Ovary (tissue), 9 donors: ENCODE data around the gene TTLL5. TPM values are rescaled to one million over a fixed set of nuclear protein-coding genes. Genes with fewer than 3 reads are reported as not detected.
"Not testable (repeated sequence)": the region's sequence is repeated elsewhere in the genome, so short reads cannot be mapped to it uniquely, and the experiment has no call there.

Experiments used
- DNase-seq, 5 donors: peaks; one replicate each; pipeline ENCODE4 v3.0.0-alpha.2; 2019 to 2020
- H3K27ac ChIP-seq, 2 donors: fragments of 200-600 bp; one replicate each; pipeline versions ENCODE4 v1.5.1 to v1.8.0; 2019 to 2022
- H3K27me3 ChIP-seq: fragments of 200-600 bp; one replicate; pipeline ENCODE4 v1.8.0; 2022
- H3K36me3 ChIP-seq: fragments of 200-600 bp; sonication (generic); one replicate; pipeline ENCODE4 v1.5.1; 2019
- H3K4me1 ChIP-seq: one replicate; pipeline ENCODE4 v1.8.1; 2013; ENCODE audit warnings: mild to moderate bottlenecking, moderate library complexity; ENCODE audit not compliant: insufficient read depth
- H3K4me3 ChIP-seq: fragments of 200-600 bp; sonication (generic); one replicate; pipeline ENCODE4 v1.5.1; 2017
- H3K9me3 ChIP-seq, 2 donors: fragments of 200-600 bp in 1 of 2; sonication (generic) in 1 of 2; one replicate each; pipeline versions ENCODE4 v1.5.1 to v1.8.1; 2013 to 2019; ENCODE audit warnings: mild to moderate bottlenecking in 1 of 2, moderate library complexity in 1 of 2
- CTCF ChIP-seq, 3 donors: fragments of 450-650 bp in 2 of 3; fragments of 200-600 bp in 1 of 3; IDR thresholded peaks; one replicate each; pipeline versions ENCODE4 v1.5.1 to v1.8.0; 2016 to 2022; ENCODE audit warnings: antibody characterized with exemption in 3 of 3, mild to moderate bottlenecking in 1 of 3
- EP300 ChIP-seq: sonication (generic); formaldehyde crosslinking; IDR thresholded peaks from one replicate; pipeline ENCODE4 v1.6.1; 2017; ENCODE audit warnings: antibody characterized with exemption
- POLR2A ChIP-seq: fragments of 450-650 bp; IDR thresholded peaks from one replicate; pipeline ENCODE4 v1.6.1; 2017; ENCODE audit warnings: antibody characterized with exemption, mild to moderate bottlenecking, moderate library complexity
- WGBS, 3 donors: extraction: QIAGEN DNeasy Blood & Tissue Kit in 1 of 3; methylation state at CpG; one replicate each; pipeline versions ENCODE4 v1.1.5 to v1.1.7; 2013 to 2017; 5-methylcytosine and 5-hydroxymethylcytosine counted together
- intact Hi-C, 4 donors: fragments of 100-400 bp; cut with DNase I; formaldehyde crosslinking; loops; one replicate each; pipeline versions ENCODE4 v1.11.0 to v1.15.1; 2022 to 2023
- polyA plus RNA-seq, 2 donors: library from polyadenylated mRNA; stranded (reverse); fragments of 200-250 nt in 1 of 2; fragments of 350-450 nt in 1 of 2; fragmentation: Illumina TruSeq in 1 of 2; extraction: RNeasy Lipid Tissue Mini Kit (QIAGEN cat#74804) in 1 of 2; gene quantifications; one replicate each; pipeline ENCODE4 v1.2.3, GENCODE V29; 2013 to 2014
- total RNA-seq, 7 donors: library from RNA; depleted of rRNA in 2 of 7; stranded (reverse); fragments of >200 nt in 2 of 7; fragmentation: NEBNext Ultra II Directional in 3 of 7; extraction: Animal tissue kit (Norgen Biotek cat#: 25700) in 3 of 7; gene quantifications; one replicate each; pipeline versions ENCODE4 v1.1.0 to v1.2.4, GENCODE V29; 2016 to 2023
- donor health status: DM: no; HTN: no; CAD: no; lungs with moderate emphysema.
- donor health status: DM: no; HTN: no; CAD: no.
- donor health status: Bipolar disorder and iron deficiency.
- donor health status: DM: yes; HTN: yes; CAD: no.
- donor health status: DM: no; HTN: no; CAD: no.
- donor health status: DM: yes; HTN: yes; CAD: no.

TTLL5 gene
- total and polyA plus RNA-seq, 9 donors = 11.0 to 34.9 (median 27.3) TPM

GRCh38 chr14:75673345-75674035, 12.4 kb downstream of the TTLL5 start:
- intact Hi-C loops = no loop called here
- Histone ChIP-seq H3K9me3 (no peaks in the 10 kb centered on the region), H3K27ac (no peak overlapping the region), H3K4me1 (no peaks in the 10 kb centered on the region), H3K36me3 (no peaks in the 10 kb centered on the region), H3K27me3 (no peaks in the 10 kb centered on the region), H3K4me3 (no peak overlapping the region)
- DNase-seq = no peak
- no peak for TF ChIP-seq POLR2A
- 97 to 99% (median 98%) methylated on average over 4 of the region's 4 CpGs for WGBS, 3 donors

- no peaks in the 10 kb centered on the region for H3K9me3 ChIP-seq
- H3K27me3 ChIP-seq = no peaks in the 10 kb centered on the region
- intact Hi-C loops = no loop called here
- 61 to 68% (median 63%) methylated on average over 2 of the region's 2 CpGs for WGBS, 3 donors
- H3K4me3 ChIP-seq = no peak overlapping the region
- H3K4me1 ChIP-seq = no peaks in the 10 kb centered on the region
- TF ChIP-seq CTCF (IDR thresholded peaks at IDR 0.05) (no peak), POLR2A (no peak), EP300 (no peak)
- no peaks in the 10 kb centered on the region for H3K36me3 ChIP-seq
- no peak overlapping the region for H3K27ac ChIP-seq
- no peak for DNase-seq
Measured at GRCh38 chr14:75675265-75675960, 14.4 kb downstream of the TTLL5 start.

GRCh38 chr14:75685910-75686309, 24.9 kb downstream of the TTLL5 start:
- intact Hi-C loops = no loop called here
- TF ChIP-seq CTCF (IDR thresholded peaks at IDR 0.05) = no peak
- no peak for TF ChIP-seq POLR2A
- TF ChIP-seq EP300 = no peak
- DNase-seq = no peak
- H3K36me3 ChIP-seq = no peaks in the 10 kb centered on the region
- H3K27ac ChIP-seq = no peak overlapping the region
- H3K27me3 ChIP-seq = no peaks in the 10 kb centered on the region
- no peaks in the 10 kb centered on the region for H3K9me3 ChIP-seq
- no peaks in the 10 kb centered on the region for H3K4me1 ChIP-seq
- 92 to 99% (median 93%) methylated on average over 2 of the region's 2 CpGs for WGBS, 3 donors
- H3K4me3 ChIP-seq = no peak overlapping the region

GRCh38 chr14:75689012-75689411, 28.0 kb downstream of the TTLL5 start:
- Histone ChIP-seq H3K4me3 (no peak overlapping the region), H3K36me3 (no peaks in the 10 kb centered on the region), H3K4me1 (no peaks in the 10 kb centered on the region), H3K27ac (no peak overlapping the region), H3K9me3 (no peaks in the 10 kb centered on the region), H3K27me3 (no peaks in the 10 kb centered on the region)
- DNase-seq = no peak
- WGBS, 3 donors = 67 to 92% (median 83%) methylated on average over 2 of the region's 2 CpGs
- intact Hi-C loops = no loop called here
- no peak for TF ChIP-seq POLR2A
- TF ChIP-seq EP300 = no peak
- no peak for TF ChIP-seq CTCF (IDR thresholded peaks at IDR 0.05)

GRCh38 chr14:75690010-75690409, 29.0 kb downstream of the TTLL5 start:
- 19 to 48% (median 44%) methylated on average over 7 of the region's 7 CpGs for WGBS, 3 donors
- intact Hi-C loops = no loop called here
- Histone ChIP-seq H3K9me3 (no peaks in the 10 kb centered on the region), H3K4me3 (no peak overlapping the region), H3K27me3 (no peaks in the 10 kb centered on the region), H3K4me1 (no peaks in the 10 kb centered on the region), H3K27ac (no peak overlapping the region), H3K36me3 (no peaks in the 10 kb centered on the region)
- DNase-seq = no peak
- no peak for TF ChIP-seq POLR2A
- no peak for TF ChIP-seq CTCF (IDR thresholded peaks at IDR 0.05)
- TF ChIP-seq EP300 = no peak

- H3K27me3 ChIP-seq, H3K27ac ChIP-seq, H3K9me3 ChIP-seq, H3K36me3 ChIP-seq, H3K4me1 ChIP-seq, H3K4me3 ChIP-seq, DNase-seq, intact Hi-C loops: not testable (repeated sequence)
- 94 to 95% (median 94%) methylated on average over 6 of the region's 6 CpGs for WGBS, 3 donors
Measured at GRCh38 chr14:75695025-75695424, 34.0 kb downstream of the TTLL5 start.
